HG02884 (cell line): Measurements from ENCODE around the gene PNPO.

ENCODE experiments used
- ATAC-seq: cut with Tn5 transposase; IDR thresholded peaks from one replicate; pipeline ENCODE4 v1.9.1; 2021; ENCODE audit warnings: mild to moderate bottlenecking, moderate library complexity; ENCODE audit not compliant: unreplicated experiment

The PNPO gene

DNA sequence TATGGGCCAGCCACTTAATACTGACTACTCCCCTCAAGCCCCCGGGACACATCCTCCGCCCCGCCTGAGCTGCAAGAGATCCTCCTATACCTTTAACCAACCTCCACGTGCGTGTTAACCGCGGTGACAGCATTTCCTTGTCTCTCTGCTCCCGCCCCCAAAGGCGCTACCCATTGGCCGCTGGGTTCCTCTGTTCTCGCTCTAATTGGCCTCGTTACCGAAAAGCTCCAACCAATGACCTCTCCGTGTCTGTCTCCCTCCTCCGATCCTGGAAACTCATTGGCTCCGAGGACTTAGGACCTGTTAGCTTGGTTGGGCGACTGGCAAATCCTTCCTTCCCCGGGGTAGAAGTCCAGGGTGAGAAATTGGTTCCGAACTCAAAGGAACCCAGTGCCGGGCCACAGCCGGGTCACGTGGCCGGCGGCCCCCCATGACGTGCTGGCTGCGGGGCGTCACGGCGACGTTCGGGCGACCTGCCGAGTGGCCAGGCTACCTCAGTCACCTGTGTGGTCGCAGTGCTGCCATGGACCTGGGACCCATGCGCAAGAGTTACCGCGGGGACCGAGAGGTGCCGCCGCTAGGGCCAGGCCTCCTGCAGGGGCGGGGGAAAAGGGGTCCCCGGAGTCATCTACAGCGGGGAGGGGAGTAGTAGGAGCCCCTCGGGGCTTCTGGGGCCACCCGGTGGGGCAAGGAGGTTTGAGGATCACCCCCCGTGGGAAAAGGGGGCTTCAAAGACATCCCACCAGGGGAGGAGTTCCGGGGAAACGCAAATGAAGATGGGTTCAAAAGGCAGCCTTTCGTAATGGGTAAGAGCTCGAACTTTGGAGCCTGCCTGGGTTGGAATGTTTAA, at the start of gene PNPO:
TSS of gene PNPO (plus strand) at position 326 of the 850 bp plus-strand sequence. CDS start at position 431, 105 bp downstream.
- ATAC-seq: peak; percentile 93

DNA sequence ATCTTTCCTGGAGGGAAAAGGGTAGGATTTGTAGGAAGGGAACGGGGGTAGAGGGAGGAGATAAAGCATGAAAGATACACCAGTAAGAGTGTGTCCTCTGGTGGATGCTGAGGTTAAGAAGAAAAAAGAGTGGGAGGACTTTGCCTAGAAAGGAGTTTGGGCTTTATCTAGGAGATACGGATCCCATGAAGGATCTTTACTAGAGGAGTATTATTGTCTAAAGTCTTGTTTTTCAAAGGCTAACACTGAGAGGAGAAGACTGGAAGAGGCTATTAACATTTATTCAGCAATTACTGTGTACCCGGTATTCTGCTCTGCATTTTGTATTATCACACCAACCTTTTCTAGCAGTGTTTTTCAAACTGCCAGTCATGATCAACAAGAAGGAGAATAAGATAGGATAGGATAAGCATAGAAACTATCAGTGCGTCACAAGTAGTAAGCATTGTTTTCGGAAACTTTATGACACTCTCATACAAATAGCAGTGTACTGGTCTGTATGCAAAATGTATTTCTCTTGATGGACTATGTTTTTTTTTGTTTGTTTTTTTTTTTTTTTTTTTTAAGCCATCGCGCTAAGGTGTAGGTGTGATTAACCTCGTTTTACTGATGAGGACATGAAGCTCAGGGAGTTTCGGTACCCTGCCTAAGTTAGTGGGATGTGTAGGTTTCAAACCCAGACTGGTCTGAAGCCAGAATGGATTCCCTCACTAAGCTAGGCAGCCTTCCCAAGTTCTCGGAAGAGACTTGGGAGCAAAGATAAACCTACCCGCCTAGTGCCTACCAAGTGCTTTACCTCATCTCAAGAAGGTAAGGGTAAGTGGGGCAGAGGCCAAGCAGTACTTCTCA, 46.6 kb upstream of the PNPO start:
- ATAC-seq: no peak

DNA sequence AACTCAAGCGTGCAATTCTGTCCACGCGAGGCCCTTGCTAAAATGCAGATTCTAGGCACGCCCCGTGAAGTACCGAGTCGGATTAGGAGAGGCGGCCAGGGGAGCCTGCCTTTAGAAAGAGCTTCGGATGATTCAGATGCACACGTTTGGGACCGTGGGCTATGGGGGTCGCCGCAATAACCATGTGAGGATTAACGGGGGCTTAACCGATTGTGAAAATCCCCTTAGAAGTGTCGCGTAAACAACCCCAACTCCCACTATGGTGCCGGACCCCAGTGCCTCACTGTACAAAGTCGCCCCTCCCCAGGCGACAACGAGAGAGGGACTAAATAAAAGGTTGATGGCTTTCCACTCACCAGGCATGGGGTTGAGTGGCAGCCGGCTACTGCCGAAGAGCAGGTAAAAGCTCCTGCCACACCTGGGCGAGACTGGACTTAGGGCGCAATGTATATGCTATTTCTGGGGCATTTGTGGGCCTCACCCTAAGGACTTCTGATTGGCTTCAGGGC, 46.0 kb upstream of the PNPO start:
- ATAC-seq: no peak

DNA sequence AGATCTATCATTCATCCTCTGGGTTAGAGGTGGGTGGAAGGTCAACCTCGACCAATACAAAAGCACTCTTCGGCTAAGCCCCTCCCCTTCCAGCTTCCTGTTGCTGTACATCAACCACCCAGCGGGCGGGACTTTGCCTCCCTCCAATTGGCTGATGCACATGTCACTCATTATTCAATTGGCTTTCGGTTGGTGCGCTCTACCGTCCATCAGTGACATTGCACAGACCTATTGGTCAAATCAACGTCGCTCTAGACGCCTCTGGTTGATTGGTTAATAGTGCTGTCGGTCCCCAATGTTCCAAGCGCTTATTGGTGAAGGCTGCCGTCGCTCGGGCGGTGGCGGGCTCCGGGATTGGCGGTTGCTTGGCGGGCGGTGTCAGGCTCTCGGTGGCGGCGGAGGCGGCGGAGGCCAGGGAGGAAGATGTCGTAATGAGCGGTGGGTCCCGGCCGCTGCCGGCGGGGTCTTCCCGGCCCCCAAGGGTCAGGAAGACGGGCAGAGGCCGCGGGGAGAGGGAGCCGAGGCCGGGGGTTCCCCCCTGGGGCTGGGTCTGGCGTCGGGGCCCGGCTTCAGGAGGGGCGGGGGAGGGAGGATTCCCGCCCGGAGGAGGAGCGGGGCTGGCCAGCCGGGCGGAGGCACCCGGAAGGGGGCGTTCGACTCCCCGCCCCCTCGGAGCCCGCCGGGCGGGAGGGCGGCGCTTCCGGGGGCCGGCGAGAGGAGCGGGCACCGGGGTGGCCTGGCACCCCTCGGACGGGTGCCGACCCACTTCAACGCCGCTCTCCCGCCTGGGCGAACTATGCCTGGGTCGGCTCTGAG, 45.3 kb upstream of the PNPO start, which contains the start of gene SP2:
TSS of gene SP2 (plus strand) at position 381 of the 816 bp plus-strand sequence. CDS start at position 432, 51 bp downstream.
- ATAC-seq: peak; percentile 83

DNA sequence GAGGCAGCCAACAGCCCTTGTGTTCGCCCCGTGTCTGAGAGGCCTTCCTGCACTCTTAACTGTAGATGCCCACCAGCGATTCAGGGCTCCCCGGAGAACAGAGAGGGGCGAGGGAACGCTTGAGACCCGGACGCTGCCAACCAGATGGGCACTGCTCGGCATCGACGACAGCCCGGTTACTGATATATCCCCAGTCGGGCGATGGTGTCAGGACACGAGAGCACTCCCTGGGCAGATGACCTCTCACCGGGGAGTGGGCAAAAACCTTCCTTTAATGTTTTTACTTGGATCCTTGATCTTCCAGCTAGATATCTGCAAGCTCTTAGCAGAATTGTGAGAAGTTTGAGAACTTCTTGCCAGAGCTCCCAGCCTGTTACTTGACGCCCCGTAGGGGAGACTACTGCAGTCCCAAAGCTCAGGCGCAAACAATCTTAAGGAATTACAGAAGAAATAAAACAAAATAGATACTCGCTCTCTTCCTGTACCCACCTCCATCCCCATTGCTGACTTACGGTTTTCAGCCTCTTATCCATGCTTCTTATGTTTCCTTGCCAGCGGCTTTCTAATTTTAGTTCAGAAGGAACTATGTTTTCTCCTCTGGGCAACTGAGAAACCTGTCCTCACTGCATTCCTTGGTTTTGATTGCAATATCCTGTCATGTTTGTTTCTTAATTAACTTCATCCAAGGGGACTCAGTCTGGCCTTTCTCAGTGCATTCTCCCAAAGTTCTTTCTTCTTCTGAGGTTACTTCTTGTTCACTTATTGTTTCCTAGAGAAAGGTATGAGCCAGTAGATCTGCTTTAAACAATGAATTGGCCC, 44.5 kb upstream of the PNPO start:
- ATAC-seq: no peak

DNA sequence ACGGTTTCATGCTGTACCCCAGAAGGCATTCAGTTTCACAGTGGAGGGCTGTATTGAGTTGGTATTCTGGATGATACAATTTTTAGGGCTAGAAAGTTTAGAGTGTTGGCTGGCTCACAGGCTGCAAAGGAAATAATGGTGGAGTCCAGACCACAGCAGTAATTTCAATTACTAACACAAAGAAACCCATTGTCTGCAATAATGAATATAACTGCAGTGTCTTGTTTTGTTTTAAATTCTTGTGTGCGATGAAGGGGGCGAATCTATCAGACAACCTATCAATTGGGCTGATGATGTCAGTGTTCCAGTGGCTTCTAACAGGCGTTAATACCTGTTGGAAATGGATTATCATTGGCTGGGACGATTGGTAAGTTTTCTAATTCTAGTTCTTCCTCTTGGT, 43.8 kb upstream of the PNPO start:
- no peak for ATAC-seq

DNA sequence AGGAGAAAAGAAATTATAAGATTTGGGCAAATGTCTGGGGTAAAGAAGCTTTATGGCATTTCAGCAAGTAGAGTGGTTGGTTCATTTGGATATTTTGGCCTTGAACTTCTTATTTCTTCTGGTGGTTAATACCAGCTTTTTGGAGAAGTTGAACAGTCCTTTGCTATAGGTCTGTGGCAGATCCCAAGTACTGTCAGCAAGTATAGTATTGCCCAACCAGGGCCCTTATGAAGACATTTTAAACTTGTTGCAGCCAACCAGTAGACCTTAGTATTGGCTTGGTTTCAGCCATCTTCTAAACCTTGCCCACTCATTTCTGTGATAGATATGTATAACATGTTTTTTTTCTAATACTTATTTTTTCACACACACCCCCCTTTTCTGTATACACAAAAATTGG, 43.1 kb upstream of the PNPO start:
- no peak for ATAC-seq

DNA sequence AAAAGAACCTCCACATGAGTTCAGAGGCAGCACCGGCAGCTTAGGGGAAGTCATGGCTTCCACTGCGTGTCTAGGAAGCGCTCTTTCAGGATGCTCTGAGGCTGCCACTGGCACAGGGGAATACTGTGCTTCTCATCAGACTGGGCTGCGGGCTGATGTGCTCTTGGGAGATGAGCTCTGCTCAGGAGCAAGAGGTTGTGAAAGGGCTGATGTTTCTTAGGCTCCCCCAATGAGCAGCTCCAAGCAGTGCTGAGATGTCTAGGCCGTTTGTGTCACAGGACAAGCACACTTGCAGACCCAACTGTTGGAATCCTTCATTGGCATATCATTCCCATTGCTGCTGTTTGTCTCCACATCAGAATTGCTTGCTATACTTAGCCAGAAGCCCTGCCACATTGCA, 41.7 kb upstream of the PNPO start:
- no peak for ATAC-seq

DNA sequence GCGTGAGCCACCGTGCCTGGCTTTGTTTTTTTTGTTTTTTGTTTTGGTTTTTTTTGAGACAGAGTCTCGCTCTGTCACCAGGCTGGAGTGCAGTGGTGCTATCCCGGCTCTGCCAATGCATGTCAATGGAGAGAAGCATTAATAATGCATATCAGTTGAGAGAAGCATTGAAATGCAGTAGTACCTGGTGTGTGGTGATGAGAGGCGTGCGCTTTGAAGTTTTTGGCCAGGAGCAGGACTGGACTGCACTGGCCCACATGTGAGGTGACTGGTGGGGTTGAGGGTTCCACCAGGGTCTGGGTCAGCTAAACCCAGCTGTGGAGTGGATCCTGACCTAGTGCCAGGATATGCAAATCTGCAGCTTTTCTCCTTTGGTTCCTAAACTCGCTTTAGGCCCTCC, 39.9 kb upstream of the PNPO start:
- ATAC-seq: no peak

DNA sequence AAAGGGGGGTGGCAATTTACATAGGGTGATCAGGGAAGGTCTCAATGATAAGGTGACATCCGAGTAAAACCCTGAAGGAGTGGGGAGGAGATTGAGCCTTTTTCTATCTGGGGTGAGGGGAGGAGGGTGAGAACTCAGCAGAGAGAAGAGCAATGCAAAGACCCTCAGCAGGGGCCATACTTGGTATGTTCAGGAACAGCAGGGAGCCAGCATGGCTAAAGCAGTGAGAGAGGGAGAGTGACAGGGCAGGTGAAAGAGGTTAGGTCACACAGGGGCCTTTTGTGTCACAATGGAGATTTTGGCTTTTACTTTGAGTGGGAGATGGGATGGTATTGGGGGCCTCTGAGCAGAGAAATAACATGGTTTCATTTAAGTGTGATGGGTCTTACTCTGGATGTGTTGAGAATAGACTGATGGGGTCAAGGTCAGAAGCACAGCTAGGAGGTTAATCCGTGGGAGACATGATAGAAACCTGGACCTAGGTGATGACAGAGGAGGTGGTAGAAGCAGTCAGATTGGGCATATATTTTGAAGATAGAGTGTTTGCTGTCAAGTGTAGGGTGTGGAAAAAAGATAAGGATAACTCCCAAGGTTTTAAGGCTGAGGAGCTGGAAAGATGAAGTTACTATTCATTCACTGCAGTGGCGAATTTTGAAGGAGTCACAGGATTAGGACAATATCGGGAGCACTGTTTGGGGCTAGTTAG, 39.2 kb upstream of the PNPO start:
- ATAC-seq: no peak

DNA sequence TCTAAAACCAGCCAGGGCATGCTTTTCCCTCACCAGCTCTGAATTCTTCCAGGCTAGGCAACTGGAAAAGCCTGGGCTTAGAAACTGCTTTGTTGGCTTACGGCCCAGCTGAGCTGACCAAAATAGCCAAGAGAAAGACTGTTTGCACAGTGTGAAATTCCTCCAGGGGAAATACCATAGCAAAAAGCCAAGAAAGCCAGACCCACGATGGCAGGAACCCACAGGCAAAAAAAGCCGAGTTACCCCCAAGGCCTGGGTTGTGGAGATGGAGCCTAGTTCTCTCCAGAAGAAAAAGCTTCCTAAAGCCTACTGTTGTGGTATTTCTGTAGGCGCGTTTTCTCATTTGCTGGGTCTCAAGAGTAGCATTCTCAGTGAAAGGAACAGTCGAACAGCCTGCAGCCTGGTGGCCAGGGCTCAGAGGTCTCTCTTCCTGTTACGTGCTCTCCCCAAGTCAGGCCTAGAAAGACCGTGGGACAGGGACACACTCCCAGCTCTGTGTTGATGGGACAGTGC, 36.1 kb upstream of the PNPO start:
- no peak for ATAC-seq

DNA sequence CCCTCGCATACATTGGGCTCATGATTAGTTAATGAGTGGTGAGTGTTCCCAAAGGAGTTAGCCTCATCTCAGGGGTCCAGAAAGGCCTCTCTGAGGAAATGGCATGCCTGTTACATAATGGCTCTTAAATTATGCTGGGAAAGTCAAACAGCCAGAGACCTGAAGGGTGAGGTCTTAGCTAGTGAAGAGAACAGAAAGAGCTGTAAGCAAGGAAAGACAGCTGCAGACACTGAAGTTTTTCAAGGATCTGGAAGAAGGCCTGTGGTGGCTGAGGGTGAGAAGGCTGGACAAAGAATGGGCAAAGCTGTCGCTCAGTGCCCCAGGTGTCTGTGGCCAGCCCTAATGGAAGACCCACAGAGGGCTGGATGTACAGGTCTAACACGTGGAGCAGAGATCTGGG, 34.9 kb upstream of the PNPO start:
- no peak for ATAC-seq

DNA sequence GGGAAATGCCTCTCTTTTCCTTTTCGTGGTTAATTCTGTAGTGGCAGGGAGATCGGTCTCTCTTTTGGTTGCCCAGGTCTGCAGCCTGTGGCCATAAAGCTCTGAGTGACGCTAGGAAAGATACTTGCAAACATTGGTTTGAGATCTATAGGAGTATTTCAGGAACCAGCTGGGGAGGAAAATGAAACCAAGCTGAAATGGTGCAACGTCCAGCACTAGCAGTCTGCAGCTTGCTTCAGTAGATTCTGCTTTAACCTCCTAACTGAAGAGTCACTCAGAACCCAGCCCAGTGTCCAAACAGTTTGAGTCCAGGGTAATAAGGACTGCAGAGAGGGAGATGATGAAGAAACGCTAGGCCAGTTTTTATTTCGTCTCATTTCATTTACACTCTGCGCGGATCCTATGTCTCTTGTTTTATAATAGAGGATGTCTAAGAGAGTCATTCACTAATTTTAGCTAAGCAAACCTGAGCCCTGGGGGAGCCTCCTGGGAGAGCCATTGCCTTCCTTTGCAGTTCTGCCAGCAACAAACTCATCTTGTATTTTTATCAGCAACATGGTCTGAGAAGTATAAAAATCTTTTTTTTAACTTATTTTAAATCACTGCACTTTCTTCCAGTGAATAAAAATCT, 33.3 kb upstream of the PNPO start:
- ATAC-seq: no peak

DNA sequence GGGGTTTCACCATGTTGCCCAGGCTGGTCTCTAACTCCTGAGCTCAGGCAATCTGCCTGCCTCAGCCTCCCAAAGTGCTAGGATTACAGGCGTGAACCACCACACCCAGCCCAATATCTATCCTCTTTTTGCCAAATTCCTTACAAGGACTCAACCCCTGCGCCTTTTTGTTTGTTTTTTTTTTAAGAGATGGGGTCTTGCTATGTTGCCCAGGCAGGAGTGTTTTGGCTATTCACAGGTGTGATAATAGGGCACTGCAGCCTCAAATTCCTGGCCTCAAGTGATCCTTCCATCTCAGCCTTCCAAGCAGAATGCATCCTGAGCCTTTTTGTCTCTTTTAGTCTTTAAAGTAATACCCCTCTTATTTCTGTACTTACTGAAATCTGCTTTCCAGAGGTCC, 28.3 kb upstream of the PNPO start:
- no peak for ATAC-seq

DNA sequence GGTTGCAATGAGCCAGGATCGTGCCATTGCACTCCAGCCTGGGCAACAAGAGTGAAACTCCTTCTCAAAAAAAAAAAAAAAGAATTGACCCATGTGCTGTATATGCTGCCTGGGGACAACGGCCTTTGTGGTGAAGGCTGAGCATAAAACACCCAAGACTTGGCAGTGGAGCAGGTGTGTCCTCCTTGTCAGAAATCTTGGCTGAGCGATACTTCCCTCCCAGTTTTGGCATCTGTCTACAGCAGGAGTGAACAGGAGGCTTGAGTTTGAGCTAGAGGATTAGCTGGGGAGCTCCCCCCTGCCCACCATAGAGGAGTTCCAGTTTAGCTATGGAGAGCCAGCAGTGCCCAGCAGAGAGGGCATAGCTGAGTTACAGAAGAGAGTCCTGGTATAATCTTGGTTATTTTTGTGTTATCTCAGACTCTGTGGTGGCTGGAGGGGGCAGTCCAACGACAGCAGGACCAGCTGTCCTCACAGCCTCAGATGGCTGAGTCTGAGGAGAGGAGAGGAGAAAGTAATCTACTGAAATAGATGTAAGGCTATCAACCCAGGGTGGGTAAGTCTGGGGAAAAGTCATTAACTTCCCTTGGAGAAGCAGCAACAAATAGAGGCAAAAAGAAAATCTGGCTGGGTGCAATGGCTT, 26.9 kb upstream of the PNPO start:
- no peak for ATAC-seq

DNA sequence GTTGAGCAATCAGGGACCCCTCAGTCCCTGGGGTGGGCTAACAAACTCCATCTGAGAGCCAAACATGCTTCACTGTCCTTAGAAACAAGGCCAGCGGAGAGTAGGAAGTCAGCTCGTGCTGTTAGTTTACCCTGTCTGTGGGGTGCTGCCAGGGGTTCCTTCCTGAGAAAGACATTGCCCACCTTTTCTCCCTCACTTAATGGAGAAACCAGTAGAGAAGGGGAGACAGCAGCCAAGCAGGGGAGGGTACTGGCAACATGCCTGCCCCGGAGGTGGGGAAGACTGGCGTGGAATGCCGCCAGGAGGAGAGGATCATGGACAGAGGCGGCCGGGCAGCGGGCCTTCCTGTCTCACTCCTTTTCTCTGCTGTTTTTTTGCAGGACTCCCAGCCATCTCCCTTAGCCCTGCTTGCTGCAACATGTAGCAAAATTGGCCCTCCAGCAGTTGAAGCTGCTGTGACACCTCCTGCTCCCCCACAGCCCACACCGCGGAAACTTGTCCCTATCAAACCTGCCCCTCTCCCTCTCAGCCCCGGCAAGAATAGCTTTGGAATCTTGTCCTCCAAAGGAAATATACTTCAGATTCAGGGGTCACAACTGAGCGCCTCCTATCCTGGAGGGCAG, 25.5 kb upstream of the PNPO start:
- ATAC-seq: no peak

DNA sequence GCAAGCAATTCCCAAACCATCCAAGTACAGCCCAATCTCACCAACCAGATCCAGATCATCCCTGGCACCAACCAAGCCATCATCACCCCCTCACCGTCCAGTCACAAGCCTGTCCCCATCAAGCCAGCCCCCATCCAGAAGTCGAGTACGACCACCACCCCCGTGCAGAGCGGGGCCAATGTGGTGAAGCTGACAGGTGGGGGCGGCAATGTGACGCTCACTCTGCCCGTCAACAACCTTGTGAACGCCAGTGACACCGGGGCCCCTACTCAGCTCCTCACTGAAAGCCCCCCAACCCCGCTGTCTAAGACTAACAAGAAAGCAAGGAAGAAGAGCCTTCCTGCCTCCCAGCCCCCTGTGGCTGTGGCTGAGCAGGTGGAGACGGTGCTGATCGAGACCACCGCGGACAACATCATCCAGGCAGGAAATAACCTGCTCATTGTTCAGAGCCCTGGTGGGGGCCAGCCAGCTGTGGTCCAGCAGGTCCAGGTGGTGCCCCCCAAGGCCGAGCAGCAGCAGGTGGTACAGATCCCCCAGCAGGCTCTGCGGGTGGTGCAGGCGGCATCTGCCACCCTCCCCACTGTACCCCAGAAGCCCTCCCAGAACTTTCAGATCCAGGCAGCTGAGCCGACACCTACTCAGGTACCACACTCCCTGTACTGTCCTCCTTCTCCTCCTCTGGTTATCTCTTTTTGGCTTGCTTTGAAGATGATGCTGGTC, 24.7 kb upstream of the PNPO start:
- no peak for ATAC-seq
